ENCODE data around the gene PHC3.

DNA sequence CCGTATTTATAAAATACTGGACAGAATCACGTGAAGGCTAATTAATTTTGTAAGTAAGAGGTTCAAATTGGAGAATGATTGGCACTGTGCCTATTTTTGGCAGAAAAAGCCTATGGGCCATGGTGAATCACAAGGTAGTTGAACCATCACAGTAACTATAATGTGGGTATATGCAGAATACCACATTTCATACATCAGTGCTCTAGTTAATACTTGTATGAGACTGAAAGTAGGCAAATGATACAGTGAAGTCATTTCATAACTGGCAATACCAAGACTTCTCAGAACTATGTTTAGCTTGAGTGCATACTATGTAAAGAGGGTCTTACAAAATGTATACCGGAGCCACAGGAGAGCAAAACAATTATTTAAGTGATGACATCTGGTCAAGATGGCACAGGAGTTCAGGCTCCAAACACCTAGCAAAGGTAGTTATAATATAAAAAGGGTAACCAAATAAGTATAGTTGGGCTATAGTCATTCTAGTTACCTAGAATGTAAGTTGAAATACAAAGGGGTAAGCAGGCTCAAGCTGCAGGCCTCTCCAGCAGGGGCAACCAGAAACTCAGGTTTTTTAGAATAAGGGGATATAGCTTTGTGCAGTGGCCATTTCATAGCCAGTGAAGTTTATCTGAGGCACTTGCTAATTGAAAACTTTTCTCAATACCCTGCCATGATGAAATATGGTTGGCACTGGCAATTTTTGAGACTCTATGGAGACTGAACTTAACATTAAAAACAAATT is 124.7 kb downstream of the PHC3 start:
- no peak for TF ChIP-seq HOXA5 (CRISPR knock-in tag; IDR thresholded peaks at IDR 0.05)
- no peak for TF ChIP-seq SIN3A (IDR thresholded peaks at IDR 0.05; ENCODE audit: borderline replicate concordance, low read depth, low read length)
- TF ChIP-seq JUNB (CRISPR knock-in tag; IDR thresholded peaks at IDR 0.05; ENCODE audit: borderline replicate concordance) = no peak
- TF ChIP-seq, protein P1, sequence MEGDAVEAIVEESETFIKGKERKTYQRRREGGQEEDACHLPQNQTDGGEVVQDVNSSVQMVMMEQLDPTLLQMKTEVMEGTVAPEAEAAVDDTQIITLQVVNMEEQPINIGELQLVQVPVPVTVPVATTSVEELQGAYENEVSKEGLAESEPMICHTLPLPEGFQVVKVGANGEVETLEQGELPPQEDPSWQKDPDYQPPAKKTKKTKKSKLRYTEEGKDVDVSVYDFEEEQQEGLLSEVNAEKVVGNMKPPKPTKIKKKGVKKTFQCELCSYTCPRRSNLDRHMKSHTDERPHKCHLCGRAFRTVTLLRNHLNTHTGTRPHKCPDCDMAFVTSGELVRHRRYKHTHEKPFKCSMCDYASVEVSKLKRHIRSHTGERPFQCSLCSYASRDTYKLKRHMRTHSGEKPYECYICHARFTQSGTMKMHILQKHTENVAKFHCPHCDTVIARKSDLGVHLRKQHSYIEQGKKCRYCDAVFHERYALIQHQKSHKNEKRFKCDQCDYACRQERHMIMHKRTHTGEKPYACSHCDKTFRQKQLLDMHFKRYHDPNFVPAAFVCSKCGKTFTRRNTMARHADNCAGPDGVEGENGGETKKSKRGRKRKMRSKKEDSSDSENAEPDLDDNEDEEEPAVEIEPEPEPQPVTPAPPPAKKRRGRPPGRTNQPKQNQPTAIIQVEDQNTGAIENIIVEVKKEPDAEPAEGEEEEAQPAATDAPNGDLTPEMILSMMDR (CRISPR knock-in tag; IDR thresholded peaks at IDR 0.05) = no peak
- no peak for TF ChIP-seq ZMYM2 (CRISPR knock-in tag; IDR thresholded peaks at IDR 0.05)
- no peak for TF ChIP-seq CHD2 (IDR thresholded peaks at IDR 0.05; ENCODE audit: low read depth, low read length)
- no peak for TF ChIP-seq WIZ (CRISPR knock-in tag; IDR thresholded peaks at IDR 0.05)
- TF ChIP-seq, protein P2, sequence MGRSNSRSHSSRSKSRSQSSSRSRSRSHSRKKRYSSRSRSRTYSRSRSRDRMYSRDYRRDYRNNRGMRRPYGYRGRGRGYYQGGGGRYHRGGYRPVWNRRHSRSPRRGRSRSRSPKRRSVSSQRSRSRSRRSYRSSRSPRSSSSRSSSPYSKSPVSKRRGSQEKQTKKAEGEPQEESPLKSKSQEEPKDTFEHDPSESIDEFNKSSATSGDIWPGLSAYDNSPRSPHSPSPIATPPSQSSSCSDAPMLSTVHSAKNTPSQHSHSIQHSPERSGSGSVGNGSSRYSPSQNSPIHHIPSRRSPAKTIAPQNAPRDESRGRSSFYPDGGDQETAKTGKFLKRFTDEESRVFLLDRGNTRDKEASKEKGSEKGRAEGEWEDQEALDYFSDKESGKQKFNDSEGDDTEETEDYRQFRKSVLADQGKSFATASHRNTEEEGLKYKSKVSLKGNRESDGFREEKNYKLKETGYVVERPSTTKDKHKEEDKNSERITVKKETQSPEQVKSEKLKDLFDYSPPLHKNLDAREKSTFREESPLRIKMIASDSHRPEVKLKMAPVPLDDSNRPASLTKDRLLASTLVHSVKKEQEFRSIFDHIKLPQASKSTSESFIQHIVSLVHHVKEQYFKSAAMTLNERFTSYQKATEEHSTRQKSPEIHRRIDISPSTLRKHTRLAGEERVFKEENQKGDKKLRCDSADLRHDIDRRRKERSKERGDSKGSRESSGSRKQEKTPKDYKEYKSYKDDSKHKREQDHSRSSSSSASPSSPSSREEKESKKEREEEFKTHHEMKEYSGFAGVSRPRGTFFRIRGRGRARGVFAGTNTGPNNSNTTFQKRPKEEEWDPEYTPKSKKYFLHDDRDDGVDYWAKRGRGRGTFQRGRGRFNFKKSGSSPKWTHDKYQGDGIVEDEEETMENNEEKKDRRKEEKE (IDR thresholded peaks at IDR 0.05) = no peak
- no peak for TF ChIP-seq MTF1 (CRISPR knock-in tag; IDR thresholded peaks at IDR 0.05)
